Fibroblast of skin of right biceps (primary cell): Measurements from ENCODE around the gene SCN5A.
A peak's percentile ranks its signal among the peaks of the same experiment; 100 is the strongest.

Experiments
- DNase-seq: peaks from one replicate; pipeline ENCODE4 v3.0.0-alpha.2; 2013

SCN5A gene

GRCh38 chr3:38647217-38647970, 2.1 kb downstream of the SCN5A start:
- DNase-seq: no peak

- DNase-seq: peak; percentile 36
These were observed 2.9 kb downstream of the SCN5A start for GRCh38 chr3:38646630-38647029.

- DNase-seq: no peak
These were observed 3.4 kb downstream of the SCN5A start for GRCh38 chr3:38646062-38646461.

DNA sequence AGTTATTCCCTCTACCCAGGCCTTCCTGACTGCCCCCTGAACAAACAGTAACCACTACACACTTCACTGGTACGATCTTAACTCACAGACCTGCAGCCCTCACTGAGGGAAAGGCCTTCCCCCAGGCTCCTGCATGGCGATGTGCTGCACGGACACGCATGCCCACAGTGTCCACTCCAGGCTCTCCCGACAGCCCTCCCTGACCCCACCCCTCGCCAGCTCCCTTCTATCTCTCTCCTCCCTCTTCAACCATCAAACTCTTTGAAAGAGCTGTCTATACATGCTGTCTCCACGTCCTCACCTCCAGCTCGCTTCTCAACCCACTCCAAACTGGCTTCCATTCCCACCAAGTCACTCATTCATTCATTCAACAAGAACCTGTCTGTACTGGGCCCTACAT, 3.9 kb downstream of the SCN5A start:
- DNase-seq: no peak

GRCh38 chr3:38645076-38645475, 4.4 kb downstream of the SCN5A start:
- no peak for DNase-seq

DNA sequence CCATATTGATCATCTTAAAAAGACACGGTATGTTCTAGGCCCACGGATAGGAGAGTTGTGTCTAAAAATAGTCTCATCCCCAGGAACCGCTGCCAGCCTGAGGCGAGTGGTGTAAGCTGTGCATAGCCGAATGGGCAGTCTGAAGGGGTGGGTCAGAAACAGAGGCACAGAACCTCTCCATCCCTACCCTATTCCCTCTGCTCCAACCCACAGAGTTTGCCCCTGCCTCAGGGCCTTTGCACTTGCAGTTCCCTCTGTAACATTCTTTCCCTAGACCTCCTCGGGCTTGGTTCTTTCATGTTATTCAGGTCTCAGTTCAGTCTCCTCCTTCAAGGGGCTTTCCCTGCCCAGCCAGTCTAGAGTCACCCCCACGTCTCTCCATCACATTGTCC, 4.8 kb downstream of the SCN5A start:
- no peak for DNase-seq

GRCh38 chr3:38644016-38644661, 5.3 kb downstream of the SCN5A start:
- no peak for DNase-seq

- DNase-seq: no peak
These were observed 5.9 kb downstream of the SCN5A start for GRCh38 chr3:38643592-38643991.

GRCh38 chr3:38643090-38643489, 6.4 kb downstream of the SCN5A start:
- no peak for DNase-seq

DNA sequence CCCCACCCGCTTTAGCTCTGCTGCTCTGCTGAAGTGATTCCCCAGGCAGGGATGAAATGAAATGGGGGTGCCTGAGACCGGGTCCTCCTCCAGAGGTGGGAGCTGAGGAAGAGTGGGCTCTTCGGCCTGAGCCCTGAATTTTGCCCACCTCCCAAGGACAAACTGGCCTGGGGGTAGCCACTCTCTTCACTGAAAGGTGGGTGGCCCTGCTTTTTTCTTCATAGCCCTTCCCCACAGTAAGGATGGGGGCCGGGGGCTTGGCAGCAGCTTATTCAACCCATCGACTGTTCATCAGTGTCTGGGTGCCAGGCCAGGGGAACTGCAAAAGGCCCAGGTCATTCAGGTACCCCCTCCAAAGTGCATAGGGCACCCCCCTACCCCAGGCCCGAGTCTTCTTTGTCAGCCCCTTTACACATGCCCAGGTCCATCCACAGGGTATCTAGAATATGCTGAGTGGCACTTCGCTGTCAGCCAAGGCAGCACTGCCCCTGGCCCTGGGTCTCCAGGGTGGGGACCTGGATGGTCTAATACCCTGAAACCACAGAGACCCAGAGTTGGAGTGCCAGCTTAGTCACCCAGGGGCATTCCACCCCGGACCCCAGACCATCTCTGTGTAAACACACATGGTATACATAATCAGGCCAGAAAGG, 7.9 kb downstream of the SCN5A start:
- no peak for DNase-seq

GRCh38 chr3:38640661-38641452, 8.6 kb downstream of the SCN5A start:
- DNase-seq: no peak

DNA sequence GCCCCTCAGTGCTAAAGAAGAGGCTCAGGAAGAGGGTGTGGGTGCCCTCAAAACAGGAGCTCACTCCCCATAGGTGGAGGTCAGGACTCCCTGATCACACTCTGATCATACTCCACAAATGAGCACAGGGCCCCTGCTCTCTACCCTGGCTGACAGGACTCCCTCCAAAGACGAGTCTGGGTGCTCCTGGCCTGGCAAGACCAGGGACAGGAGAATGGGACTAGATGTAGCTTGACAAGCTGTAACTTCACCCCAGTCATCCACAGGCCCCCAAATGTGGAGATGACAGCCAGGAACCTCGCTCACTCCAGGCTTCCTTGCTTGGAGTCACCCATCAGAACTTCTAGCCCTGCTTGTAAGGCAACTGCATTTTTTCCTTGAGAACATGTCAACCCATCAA, 11.1 kb downstream of the SCN5A start:
- no peak for DNase-seq

DNA sequence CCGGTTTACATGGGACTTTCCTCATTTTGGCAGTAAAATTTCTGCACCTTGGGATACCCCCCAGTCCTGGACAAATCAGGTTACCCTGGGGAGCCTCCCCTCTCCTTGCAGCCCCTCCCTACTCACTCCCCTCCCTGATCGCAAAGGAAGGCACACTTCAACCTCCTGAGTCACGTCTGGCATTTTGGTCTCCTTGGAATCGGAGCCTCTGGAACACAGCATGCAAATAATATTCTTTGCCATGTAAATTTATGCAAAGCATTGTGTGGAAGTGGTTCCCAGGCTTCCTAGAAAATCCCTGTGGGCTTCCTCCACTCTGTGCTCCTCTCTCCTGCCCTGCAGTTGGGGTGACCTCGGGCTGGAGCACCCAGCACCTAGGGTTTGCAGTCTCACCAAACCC, 11.6 kb downstream of the SCN5A start:
- DNase-seq: no peak

DNA sequence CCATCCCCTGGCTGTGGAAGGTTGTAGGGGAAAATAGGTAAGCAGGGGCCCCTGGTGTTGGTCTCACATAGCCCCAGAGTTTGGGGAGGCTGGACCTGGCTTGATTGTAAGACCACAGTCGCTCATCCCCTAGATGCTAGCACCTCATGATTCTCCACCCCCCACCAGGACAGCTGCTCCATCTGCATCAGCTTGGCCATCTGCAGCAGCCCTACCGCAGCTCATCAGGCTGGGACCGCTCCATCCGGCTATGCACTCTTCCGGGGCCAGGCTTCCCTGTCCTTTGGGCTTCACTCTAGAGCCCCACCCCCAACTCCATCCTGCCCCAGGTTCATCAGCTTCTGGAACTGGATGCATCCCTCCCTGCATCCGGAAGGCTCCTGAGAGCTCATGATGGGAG, 12.6 kb downstream of the SCN5A start:
- DNase-seq: no peak

DNA sequence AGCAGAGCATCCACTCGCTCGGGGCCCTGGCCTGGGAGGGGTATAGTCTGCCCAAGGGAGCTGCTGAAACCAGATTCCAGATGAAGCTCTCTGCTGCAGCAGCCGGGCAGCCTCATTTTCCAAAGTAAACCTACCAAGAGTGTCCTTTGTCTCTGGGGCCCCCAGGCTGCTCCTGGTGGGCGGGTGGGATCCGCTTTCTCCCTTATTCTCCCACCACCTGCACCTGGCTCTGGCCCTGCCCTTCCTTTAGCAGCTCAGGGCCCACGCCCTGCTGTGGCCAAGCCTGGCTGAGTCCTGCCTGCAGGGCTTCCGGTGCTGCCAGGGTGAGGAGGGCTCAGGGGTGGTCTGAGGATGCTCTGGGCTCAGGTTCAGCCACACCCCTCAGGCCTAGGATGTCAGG, 13.0 kb downstream of the SCN5A start:
- no peak for DNase-seq

DNA sequence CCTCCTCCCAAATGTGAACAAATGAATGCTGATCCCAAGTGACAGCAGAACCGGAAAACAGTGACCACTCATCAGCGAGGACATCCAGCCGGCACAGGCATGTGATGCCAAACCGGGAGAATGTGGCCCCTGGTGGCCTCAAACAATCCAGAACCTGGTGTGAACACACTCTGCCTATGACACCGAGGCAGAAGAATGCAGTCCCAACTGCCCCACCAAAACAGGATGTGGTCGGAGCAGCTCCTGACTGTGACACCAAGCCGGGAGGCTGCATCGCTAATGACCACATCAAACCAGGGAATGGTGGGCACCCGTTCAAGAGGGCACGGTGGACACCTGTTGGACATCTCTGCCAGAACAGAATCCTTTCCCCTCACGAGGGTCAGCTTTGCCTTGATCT, 15.4 kb downstream of the SCN5A start:
- DNase-seq: peak; percentile 34

DNA sequence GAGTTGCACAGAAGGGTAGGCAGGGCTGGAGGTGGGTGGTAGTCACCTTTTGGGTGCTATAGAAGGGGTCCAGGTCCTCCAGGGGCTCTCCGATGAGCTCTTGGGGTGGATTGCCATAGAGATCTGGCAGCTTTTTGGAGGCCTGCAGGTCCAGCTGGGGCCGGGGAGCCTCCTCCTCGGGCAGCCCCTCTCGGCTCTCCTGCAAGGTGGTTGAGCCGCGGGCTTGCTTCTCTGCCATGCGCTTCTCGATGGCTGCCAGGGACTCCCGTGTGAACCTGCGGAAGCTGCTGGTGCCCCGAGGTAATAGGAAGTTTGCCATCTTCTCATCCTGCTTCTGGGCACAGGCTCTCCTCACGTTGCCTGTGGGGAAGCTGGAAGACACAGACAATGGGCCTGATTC, 16.5 kb downstream of the SCN5A start:
- DNase-seq: no peak

- no peak for DNase-seq
These were observed 18.9 kb downstream of the SCN5A start for GRCh38 chr3:38630606-38631005.

DNA sequence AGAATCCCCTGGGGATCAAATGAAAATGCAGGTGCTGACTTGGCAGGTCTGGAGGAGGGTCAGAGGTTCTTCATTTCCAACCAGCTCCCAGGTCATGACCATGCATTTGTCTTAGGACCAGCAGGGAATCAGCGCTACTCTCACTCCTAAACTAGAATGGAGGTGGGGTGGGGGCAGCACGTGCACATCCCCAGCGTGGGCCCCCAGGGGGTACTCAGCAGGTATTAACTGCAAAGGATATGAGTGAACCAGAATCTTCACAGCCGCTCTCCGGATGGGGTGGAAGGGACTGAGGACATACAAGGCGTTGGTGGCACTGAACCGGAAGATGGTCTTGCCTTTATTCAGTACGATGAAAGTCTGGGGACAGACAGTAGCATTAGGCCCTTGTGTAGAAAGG, 19.4 kb downstream of the SCN5A start:
- DNase-seq: no peak

- DNase-seq: no peak
These were observed 20.7 kb downstream of the SCN5A start for GRCh38 chr3:38628835-38629234.

- no peak for DNase-seq
These were observed 21.5 kb downstream of the SCN5A start for GRCh38 chr3:38627956-38628355.

- no peak for DNase-seq
These were observed 23.3 kb downstream of the SCN5A start for GRCh38 chr3:38626171-38626570.

DNA sequence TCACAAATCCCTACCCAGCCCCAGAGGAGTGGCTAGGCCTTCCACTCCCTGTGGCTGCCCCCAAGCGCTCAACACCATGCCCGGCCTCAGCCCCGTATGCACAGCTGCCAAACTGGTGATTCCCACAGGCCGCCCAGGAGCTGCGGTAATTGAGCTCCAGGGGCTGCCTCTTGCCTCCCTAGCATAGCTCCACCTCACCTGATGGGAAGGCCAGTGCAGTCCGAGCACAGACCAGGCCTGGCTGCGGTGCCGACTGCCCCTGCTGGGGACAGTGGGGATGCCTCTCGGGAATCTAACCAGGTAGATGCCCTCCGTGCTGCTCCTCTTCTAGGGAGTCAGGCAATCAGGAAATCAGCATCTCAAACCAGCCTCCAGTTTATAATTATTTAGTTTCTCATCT, 25.9 kb downstream of the SCN5A start:
- DNase-seq: no peak

DNA sequence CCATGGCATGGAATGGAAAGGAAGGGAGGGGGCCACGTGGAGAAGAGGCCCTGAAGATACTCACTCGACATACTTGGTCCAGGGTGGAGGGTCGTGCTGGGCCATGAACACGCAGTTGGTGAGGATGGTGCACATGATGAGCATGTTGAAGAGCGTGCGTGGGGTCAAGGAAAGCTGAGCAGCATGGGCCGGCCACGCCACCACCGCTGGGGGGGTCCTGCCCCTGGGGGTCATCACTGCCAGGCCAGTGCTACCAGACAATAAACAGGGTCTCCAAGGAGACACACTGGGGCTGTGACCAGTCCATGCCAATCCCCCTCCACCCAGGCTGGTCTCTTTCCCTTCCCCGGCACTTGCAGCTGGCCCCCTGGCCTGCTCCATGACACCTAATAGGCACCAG, 27.2 kb downstream of the SCN5A start:
- no peak for DNase-seq
